Vagina (tissue), 2 donors: ENCODE data around the gene ACSS1. TPM values are rescaled to one million over a fixed set of nuclear protein-coding genes. Genes with fewer than 3 reads are reported as not detected.

ENCODE experiments used
- DNase-seq, 2 donors: peaks; one replicate each; pipeline ENCODE4 v3.0.0-alpha.2; 2017; ENCODE audit errors: extremely low spot score in 2 of 2
- H3K27ac ChIP-seq: fragments of 200-600 bp; sonication (generic); one replicate; pipeline ENCODE4 v1.5.1; 2019
- H3K27me3 ChIP-seq: fragments of 200-600 bp; sonication (generic); one replicate; pipeline ENCODE4 v1.5.1; 2019
- H3K36me3 ChIP-seq, 2 donors: fragments of 200-600 bp; sonication (generic); one replicate each; pipeline ENCODE4 v1.5.1; 2017 to 2019
- H3K4me1 ChIP-seq: fragments of 200-600 bp; sonication (generic); one replicate; pipeline ENCODE4 v1.5.1; 2019
- H3K4me3 ChIP-seq, 2 donors: fragments of 200-600 bp; sonication (generic); 1 replicate in 1 of 2; 2 replicates in 1 of 2; pipeline ENCODE4 v1.5.1; 2016 to 2019
- H3K9me3 ChIP-seq: fragments of 200-600 bp; sonication (generic); one replicate; pipeline ENCODE4 v1.5.1; 2019
- CTCF ChIP-seq, 3 experiments: fragments of 450-650 bp in 2 of 3; fragments of 200-600 bp in 1 of 3; sonication (generic) in 1 of 3; IDR thresholded peaks; one replicate each; pipeline ENCODE4 v1.5.1; 2017 to 2019; ENCODE audit warnings: antibody characterized with exemption in 3 of 3, mild to moderate bottlenecking in 2 of 3, moderate library complexity in 2 of 3
- POLR2A ChIP-seq, 2 donors: fragments of 450-650 bp; IDR thresholded peaks; one replicate each; pipeline ENCODE4 v1.6.1; 2017; ENCODE audit warnings: antibody characterized with exemption in 2 of 2, mild to moderate bottlenecking in 2 of 2, moderate library complexity in 2 of 2
- POLR2AphosphoS5 ChIP-seq, 2 donors: sonication (generic); formaldehyde crosslinking; IDR thresholded peaks; one replicate each; pipeline ENCODE4 v1.9.0; 2017; ENCODE audit warnings: antibody characterized with exemption in 2 of 2, mild to moderate bottlenecking in 2 of 2, low read depth in 1 of 2; ENCODE audit not compliant: insufficient read depth in 1 of 2
- intact Hi-C: fragments of 100-400 bp; cut with DNase I; formaldehyde crosslinking; loops from one replicate; pipeline ENCODE4 v1.15.1; 2023
- total RNA-seq: library from RNA; depleted of rRNA; stranded (reverse); fragments of >200 nt; gene quantifications from one replicate; pipeline ENCODE4 v1.2.3, GENCODE V29; 2016

The ACSS1 gene
- total RNA-seq, 1 donor from 2014 or later, result 26.3 TPM

GRCh38 chr20:24981282-24981681, 76.7 kb downstream of the ACSS1 start:
- Histone ChIP-seq H3K4me1 (no peaks in the 10 kb centered on the region), H3K4me3 (no peak overlapping the region), H3K36me3 (peaks cover 0 to 32% of the 10 kb centered on the region in 2 donors), H3K27me3 (no peaks in the 10 kb centered on the region), H3K9me3 (no peaks in the 10 kb centered on the region), H3K27ac (no peak overlapping the region)
- TF ChIP-seq POLR2A (IDR thresholded peaks at IDR 0.05), result no peak
- no peak for TF ChIP-seq POLR2AphosphoS5 (IDR thresholded peaks at IDR 0.05; ENCODE audit: insufficient read depth in 1 of 2, low read depth in 1 of 2)
- TF ChIP-seq CTCF (IDR thresholded peaks at IDR 0.05), result no peak
- DNase-seq, result peak in 1 of 2 donors; percentile 37
- intact Hi-C loops, result no loop called here

DNA sequence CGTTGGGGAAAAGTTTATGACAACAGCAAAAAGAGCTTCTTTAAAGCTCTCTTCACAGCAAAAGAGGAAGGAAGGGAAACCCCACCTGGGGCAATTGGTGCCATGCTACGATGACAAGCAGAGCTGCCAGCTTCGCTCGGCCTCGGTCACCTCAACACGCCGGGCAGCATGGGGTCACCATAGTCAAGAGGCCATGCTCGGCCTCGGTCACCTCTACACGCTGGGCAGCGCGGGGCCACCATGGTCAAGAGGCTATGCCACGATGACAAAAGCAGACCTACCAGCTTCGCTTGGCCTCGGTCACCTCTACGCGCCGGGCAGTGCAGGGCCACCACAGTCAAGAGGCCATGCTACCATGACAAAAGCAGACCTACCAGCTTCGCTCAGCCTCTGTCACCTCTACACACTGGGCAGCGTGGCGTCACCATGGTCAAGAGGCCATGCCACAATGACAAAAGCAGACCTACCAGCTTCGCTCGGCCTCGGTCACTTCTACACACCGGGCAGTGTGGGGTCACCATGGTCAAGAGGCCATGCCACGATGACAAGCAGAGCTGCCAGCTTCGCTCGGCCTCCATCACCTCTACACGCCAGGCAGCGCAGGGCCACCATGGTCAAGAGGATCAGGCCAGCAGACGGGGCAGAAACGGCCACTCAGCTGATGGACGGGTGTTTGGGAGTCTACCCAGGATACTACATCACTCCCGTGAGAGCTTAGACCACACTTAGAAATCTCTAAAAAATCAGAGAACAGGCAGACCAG, 77.5 kb downstream of the ACSS1 start:
- DNase-seq, result peak in 1 of 2 donors; percentile 69
- intact Hi-C loops, result no loop called here
- Histone ChIP-seq H3K36me3 (peaks cover 0 to 40% of the 10 kb centered on the region in 2 donors), H3K4me1 (no peaks in the 10 kb centered on the region), H3K27ac (no peak overlapping the region), H3K27me3 (no peaks in the 10 kb centered on the region), H3K4me3 (no peak overlapping the region), H3K9me3 (no peaks in the 10 kb centered on the region)
- no peak for TF ChIP-seq CTCF (IDR thresholded peaks at IDR 0.05)
- TF ChIP-seq POLR2A (IDR thresholded peaks at IDR 0.05), result no peak
- TF ChIP-seq POLR2AphosphoS5 (IDR thresholded peaks at IDR 0.05; ENCODE audit: insufficient read depth in 1 of 2, low read depth in 1 of 2), result no peak

DNA sequence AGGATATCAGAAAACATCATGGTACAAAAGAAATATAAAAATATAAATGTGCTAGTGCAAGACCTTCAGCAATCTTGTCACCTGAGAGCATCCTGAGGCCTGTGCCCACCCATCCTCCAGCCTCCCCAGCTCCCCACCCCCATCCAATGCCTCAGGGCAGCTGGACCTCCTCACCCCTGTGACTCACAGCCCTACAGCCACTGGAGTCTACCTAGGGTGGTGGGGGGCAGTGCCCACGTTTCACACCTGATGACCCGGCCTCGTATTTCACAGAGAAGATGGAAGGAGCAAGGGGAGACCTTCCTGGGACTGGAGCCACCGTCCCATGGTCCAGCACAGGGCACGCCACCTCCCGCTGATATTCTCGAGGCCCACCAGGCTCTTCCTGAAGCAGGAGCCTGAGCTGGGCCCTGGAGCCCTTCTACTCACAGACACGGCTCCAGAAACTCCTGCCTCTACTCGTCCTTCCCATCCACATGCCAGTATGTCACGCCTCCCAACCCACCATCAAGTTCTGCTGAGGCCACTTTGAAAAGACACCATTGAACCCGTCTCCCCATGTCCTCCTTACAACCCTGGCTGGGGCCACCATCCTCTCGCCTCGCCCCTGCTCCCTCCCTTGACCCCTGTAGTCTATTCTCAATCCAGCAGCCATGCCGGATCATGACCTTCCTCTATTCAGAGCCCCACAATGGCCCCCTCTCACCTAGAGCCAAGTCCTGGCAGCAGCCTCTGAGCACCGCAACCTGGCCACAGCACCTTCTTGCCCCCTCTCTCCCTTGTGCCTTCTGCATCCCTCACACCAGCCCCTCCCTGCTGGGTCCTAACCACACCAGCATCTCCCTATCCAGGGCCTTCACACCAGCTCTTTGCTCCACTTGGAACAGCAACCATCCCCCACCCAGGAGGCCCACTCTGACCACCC, 78.6 kb downstream of the ACSS1 start:
- no peak overlapping the region for H3K4me3 ChIP-seq
- no peaks in the 10 kb centered on the region for H3K9me3 ChIP-seq
- no peaks in the 10 kb centered on the region for H3K4me1 ChIP-seq
- H3K36me3 ChIP-seq, result peaks cover 0 to 40% of the 10 kb centered on the region in 2 donors
- TF ChIP-seq POLR2A (IDR thresholded peaks at IDR 0.05) (no peak), POLR2AphosphoS5 (IDR thresholded peaks at IDR 0.05; ENCODE audit: insufficient read depth in 1 of 2, low read depth in 1 of 2) (no peak), CTCF (IDR thresholded peaks at IDR 0.05) (no peak)
- DNase-seq, result peak in 1 of 2 donors; percentile 54
- H3K27me3 ChIP-seq, result no peaks in the 10 kb centered on the region
- intact Hi-C loops, result no loop called here
- no peak overlapping the region for H3K27ac ChIP-seq

GRCh38 chr20:24978513-24978912, 79.4 kb downstream of the ACSS1 start:
- Histone ChIP-seq H3K4me1 (no peaks in the 10 kb centered on the region), H3K27ac (no peak overlapping the region), H3K36me3 (peaks cover 0 to 40% of the 10 kb centered on the region in 2 donors), H3K9me3 (no peaks in the 10 kb centered on the region), H3K27me3 (no peaks in the 10 kb centered on the region), H3K4me3 (no peak overlapping the region)
- intact Hi-C loops, result no loop called here
- no peak for TF ChIP-seq POLR2A (IDR thresholded peaks at IDR 0.05)
- TF ChIP-seq POLR2AphosphoS5 (IDR thresholded peaks at IDR 0.05; ENCODE audit: insufficient read depth in 1 of 2, low read depth in 1 of 2), result no peak
- no peak for TF ChIP-seq CTCF (IDR thresholded peaks at IDR 0.05)
- peak in 1 of 2 donors; percentile 27 for DNase-seq
